Thyroid gland (tissue), 4 donors: Measurements from ENCODE around the gene NECAB3. TPM values are rescaled to one million over a fixed set of nuclear protein-coding genes. Genes with fewer than 3 reads are reported as not detected.

Experiments
- DNase-seq, 2 donors: peaks; one replicate each; pipeline ENCODE4 v3.0.0-alpha.2; 2019
- H3K27ac ChIP-seq, 3 donors: fragments of 200-600 bp; sonication (generic); 1 replicate in 2 of 3; 2 replicates in 1 of 3; pipeline ENCODE4 v1.5.1; 2016 to 2019; ENCODE audit warnings: mild to moderate bottlenecking in 1 of 3, moderate library complexity in 1 of 3
- H3K27me3 ChIP-seq: fragments of 200-600 bp; sonication (generic); one replicate; pipeline ENCODE4 v1.5.1; 2019
- H3K36me3 ChIP-seq, 2 donors: fragments of 200-600 bp; sonication (generic); one replicate each; pipeline ENCODE4 v1.5.1; 2016 to 2019
- H3K4me1 ChIP-seq, 2 donors: fragments of 200-600 bp; sonication (generic); one replicate each; pipeline ENCODE4 v1.5.1; 2017 to 2019
- H3K4me3 ChIP-seq, 3 donors: fragments of 200-600 bp; sonication (generic); replicated peaks in 1 of 3; 1 replicate in 2 of 3; 2 replicates in 1 of 3; pipeline ENCODE4 v1.5.1; 2016; ENCODE audit warnings: mild to moderate bottlenecking in 1 of 3
- H3K9me3 ChIP-seq: fragments of 200-600 bp; sonication (generic); one replicate; pipeline ENCODE4 v1.5.1; 2017
- POLR2A ChIP-seq, 2 donors: fragments of 450-650 bp; IDR thresholded peaks; one replicate each; pipeline ENCODE4 v1.6.1; 2017; ENCODE audit warnings: antibody characterized with exemption in 2 of 2, mild to moderate bottlenecking in 2 of 2, moderate library complexity in 1 of 2
- WGBS, 2 donors: methylation state at CpG; one replicate each; pipeline ENCODE4 v1.1.5; 2017; 5-methylcytosine and 5-hydroxymethylcytosine counted together
- intact Hi-C: fragments of 100-400 bp; cut with DNase I; formaldehyde crosslinking; loops from one replicate; pipeline ENCODE4 v1.15.1; 2023
- total RNA-seq, 4 donors: library from RNA; depleted of rRNA; stranded (reverse); fragments of >200 nt; gene quantifications; one replicate each; pipeline ENCODE4 v1.2.3, GENCODE V29; 2016
- TF ChIP-seq, protein P1 (sequence below), 6 experiments: fragments of 200-600 bp in 3 of 6; fragments of 450-650 bp in 3 of 6; sonication (generic) in 3 of 6; IDR thresholded peaks; one replicate each; pipeline ENCODE4 v1.5.1; 2016 to 2019; ENCODE audit warnings: antibody characterized with exemption in 6 of 6, mild to moderate bottlenecking in 2 of 6, inconsistent platforms in 1 of 6, moderate library complexity in 1 of 6

NECAB3 gene
- total RNA-seq, 4 donors from 2014 or later, result 65.2 to 99.8 (median 73.4) TPM

DNA sequence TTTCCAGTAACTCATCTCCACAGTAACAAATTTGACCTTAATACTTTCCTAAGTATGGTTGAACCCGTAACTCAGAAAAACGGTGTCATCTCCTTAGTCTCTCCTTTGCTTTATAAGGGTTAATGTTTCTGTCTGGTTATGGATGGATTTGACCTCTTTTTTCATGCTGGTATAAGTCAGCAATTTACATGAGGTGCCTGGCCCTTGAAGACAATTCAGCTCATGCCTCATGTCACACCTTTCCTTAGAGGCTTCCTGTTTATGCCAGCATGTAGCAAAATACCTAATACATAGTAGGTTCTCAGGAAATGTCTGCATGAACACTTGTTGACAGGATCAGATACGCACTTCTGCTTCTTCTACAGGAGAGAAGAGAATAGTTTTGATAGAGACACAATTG lies 49.8 kb downstream of the NECAB3 start:
- intact Hi-C loops, result no loop called here
- Histone ChIP-seq H3K4me3 (no peak overlapping the region), H3K27me3 (no peaks in the 10 kb centered on the region), H3K9me3 (no peaks in the 10 kb centered on the region), H3K27ac (no peak overlapping the region), H3K4me1 (no peaks in the 10 kb centered on the region), H3K36me3 (peaks cover 8 to 17% of the 10 kb centered on the region in 2 donors)
- 88 to 89% methylated on average over 3 of the region's 3 CpGs for WGBS, 2 donors
- DNase-seq, result no peak
- TF ChIP-seq, protein P1, sequence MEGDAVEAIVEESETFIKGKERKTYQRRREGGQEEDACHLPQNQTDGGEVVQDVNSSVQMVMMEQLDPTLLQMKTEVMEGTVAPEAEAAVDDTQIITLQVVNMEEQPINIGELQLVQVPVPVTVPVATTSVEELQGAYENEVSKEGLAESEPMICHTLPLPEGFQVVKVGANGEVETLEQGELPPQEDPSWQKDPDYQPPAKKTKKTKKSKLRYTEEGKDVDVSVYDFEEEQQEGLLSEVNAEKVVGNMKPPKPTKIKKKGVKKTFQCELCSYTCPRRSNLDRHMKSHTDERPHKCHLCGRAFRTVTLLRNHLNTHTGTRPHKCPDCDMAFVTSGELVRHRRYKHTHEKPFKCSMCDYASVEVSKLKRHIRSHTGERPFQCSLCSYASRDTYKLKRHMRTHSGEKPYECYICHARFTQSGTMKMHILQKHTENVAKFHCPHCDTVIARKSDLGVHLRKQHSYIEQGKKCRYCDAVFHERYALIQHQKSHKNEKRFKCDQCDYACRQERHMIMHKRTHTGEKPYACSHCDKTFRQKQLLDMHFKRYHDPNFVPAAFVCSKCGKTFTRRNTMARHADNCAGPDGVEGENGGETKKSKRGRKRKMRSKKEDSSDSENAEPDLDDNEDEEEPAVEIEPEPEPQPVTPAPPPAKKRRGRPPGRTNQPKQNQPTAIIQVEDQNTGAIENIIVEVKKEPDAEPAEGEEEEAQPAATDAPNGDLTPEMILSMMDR (IDR thresholded peaks at IDR 0.05), result no peak
- TF ChIP-seq POLR2A (IDR thresholded peaks at IDR 0.05), result no peak

- Histone ChIP-seq H3K4me1 (no peaks in the 10 kb centered on the region), H3K9me3 (no peaks in the 10 kb centered on the region), H3K27me3 (no peaks in the 10 kb centered on the region), H3K36me3 (peaks cover 6 to 7% of the 10 kb centered on the region in 2 donors), H3K4me3 (no peak overlapping the region), H3K27ac (no peak overlapping the region)
- DNase-seq, result no peak
- no peak for TF ChIP-seq POLR2A (IDR thresholded peaks at IDR 0.05)
- TF ChIP-seq, protein P1 (IDR thresholded peaks at IDR 0.05), result no peak
- WGBS, 2 donors, result 97 to 99% methylated on average over 6 to 10 of the region's 10 CpGs
- intact Hi-C loops, result no loop called here
These were observed 51.4 kb downstream of the NECAB3 start for GRCh38 chr20:33622705-33623365.

- H3K9me3 ChIP-seq, result no peaks in the 10 kb centered on the region
- H3K4me3 ChIP-seq, result no peak overlapping the region
- no peak for DNase-seq
- no peak overlapping the region for H3K27ac ChIP-seq
- no peak for TF ChIP-seq POLR2A (IDR thresholded peaks at IDR 0.05)
- TF ChIP-seq, protein P1 (IDR thresholded peaks at IDR 0.05), result no peak
- no peaks in the 10 kb centered on the region for H3K27me3 ChIP-seq
- intact Hi-C loops, result no loop called here
- 96 to 98% methylated on average over 4 of the region's 4 CpGs for WGBS, 2 donors
- no peaks in the 10 kb centered on the region for H3K4me1 ChIP-seq
- H3K36me3 ChIP-seq, result peaks cover 6 to 7% of the 10 kb centered on the region in 2 donors
These were observed 52.4 kb downstream of the NECAB3 start for GRCh38 chr20:33621717-33622400.

DNA sequence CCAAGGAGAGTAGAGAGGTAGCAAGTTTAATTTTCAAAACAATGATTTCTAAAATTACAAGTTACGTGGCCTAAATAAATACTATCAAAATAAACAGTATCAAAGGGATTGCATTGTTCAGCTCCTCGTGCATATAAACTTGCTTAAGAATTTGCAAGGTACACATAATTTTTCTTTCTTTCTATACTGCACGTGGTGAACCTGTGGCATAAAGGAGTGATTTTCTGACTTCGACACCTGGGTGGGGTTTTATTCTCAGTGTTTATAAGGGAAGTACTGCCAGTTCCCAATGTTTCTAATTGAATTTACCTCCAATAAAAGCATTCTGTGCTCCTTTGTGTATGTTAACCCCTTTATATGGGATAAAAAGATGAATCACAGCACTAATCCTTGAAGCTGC lies 62.2 kb downstream of the NECAB3 start:
- H3K9me3 ChIP-seq, result no peaks in the 10 kb centered on the region
- H3K4me3 ChIP-seq, result no peak overlapping the region
- no peak for DNase-seq
- peaks cover 6 to 15% of the 10 kb centered on the region in 2 donors for H3K36me3 ChIP-seq
- H3K4me1 ChIP-seq, result no peaks in the 10 kb centered on the region
- 64 to 67% methylated on average over 4 of the region's 4 CpGs for WGBS, 2 donors
- no peaks in the 10 kb centered on the region for H3K27me3 ChIP-seq
- TF ChIP-seq, protein P1 (IDR thresholded peaks at IDR 0.05), result no peak
- no peak for TF ChIP-seq POLR2A (IDR thresholded peaks at IDR 0.05)
- intact Hi-C loops, result no loop called here
- no peak overlapping the region for H3K27ac ChIP-seq

DNA sequence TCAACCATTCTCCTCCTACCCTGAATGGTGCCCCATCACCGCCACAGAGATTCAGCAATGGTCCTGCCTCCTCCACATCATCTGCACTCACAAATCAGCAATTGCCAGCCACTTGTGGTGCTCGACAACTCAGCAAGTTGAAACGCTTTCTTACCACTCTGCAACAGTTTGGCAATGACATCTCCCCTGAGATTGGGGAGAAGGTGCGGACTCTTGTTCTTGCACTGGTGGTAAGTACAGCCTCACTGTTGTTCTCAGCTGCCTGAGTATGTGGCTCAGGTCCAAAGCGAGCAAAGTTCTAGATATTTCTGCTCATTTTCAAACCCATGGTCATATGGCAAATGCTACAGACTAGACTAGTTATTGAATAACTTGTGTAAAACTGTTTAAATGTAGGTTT lies 63.1 kb downstream of the NECAB3 start:
- DNase-seq, result peak; percentile 64 to 68
- intact Hi-C loops, result no loop called here
- TF ChIP-seq POLR2A (IDR thresholded peaks at IDR 0.05), result no peak
- TF ChIP-seq, protein P1 (IDR thresholded peaks at IDR 0.05), result no peak
- no peak overlapping the region for H3K4me3 ChIP-seq
- H3K4me1 ChIP-seq, result no peaks in the 10 kb centered on the region
- no peak overlapping the region for H3K27ac ChIP-seq
- H3K36me3 ChIP-seq, result peaks cover 6 to 15% of the 10 kb centered on the region in 2 donors
- H3K27me3 ChIP-seq, result no peaks in the 10 kb centered on the region
- no peaks in the 10 kb centered on the region for H3K9me3 ChIP-seq
- 65 to 77% methylated on average over 5 of the region's 5 CpGs for WGBS, 2 donors
